ENCODE results near the gene SLC6A18. TPM values are rescaled to one million over a fixed set of nuclear protein-coding genes. Genes with fewer than 3 reads are reported as not detected.

Gene SLC6A18
- total RNA-seq, 2 donors from 2014 or later: not detected

GRCh38 chr5:1291611-1292080 lies 66.5 kb downstream of the SLC6A18 start:
- ATAC-seq: no peak

GRCh38 chr5:1292139-1292538 lies 67.0 kb downstream of the SLC6A18 start:
- intact Hi-C loops (cut with DNase I): no loop called here
- peaks cover 0 to 12% of the 10 kb centered on the region in 2 donors for H3K27me3 ChIP-seq
- H3K36me3 ChIP-seq (replicated peaks in 1 of 2; ENCODE audit: insufficient read depth in 1 of 2, low read depth in 2 of 2): no peaks in the 10 kb centered on the region
- TF ChIP-seq POLR2A (IDR thresholded peaks at IDR 0.05): no peak
- TF ChIP-seq CTCF (IDR thresholded peaks at IDR 0.05): no peak
- H3K9me3 ChIP-seq: no peaks in the 10 kb centered on the region
- peaks cover 10% of the 10 kb centered on the region for H3K4me1 ChIP-seq
- WGBS, 2 donors: 55 to 68% methylated on average over 6 of the region's 6 CpGs
- H3K27ac ChIP-seq: no peak overlapping the region
- no peak for ATAC-seq
- no peak for DNase-seq
- no peak overlapping the region for H3K4me3 ChIP-seq

More at GRCh38 chr5:1291611-1292080, 66.5 kb downstream of the SLC6A18 start:
- Histone ChIP-seq H3K4me1 (peaks cover 10% of the 10 kb centered on the region), H3K27ac (no peak overlapping the region), H3K4me3 (no peak overlapping the region), H3K36me3 (replicated peaks in 1 of 2; ENCODE audit: insufficient read depth in 1 of 2, low read depth in 2 of 2) (no peaks in the 10 kb centered on the region), H3K27me3 (peaks cover 0 to 12% of the 10 kb centered on the region in 2 donors), H3K9me3 (no peaks in the 10 kb centered on the region)
- TF ChIP-seq CTCF (IDR thresholded peaks at IDR 0.05) (no peak), POLR2A (IDR thresholded peaks at IDR 0.05) (no peak)
- no peak for DNase-seq
- intact Hi-C loops (cut with DNase I): no loop called here
- WGBS, 2 donors: 69 to 73% methylated on average over 23 to 24 of the region's 24 CpGs

DNA sequence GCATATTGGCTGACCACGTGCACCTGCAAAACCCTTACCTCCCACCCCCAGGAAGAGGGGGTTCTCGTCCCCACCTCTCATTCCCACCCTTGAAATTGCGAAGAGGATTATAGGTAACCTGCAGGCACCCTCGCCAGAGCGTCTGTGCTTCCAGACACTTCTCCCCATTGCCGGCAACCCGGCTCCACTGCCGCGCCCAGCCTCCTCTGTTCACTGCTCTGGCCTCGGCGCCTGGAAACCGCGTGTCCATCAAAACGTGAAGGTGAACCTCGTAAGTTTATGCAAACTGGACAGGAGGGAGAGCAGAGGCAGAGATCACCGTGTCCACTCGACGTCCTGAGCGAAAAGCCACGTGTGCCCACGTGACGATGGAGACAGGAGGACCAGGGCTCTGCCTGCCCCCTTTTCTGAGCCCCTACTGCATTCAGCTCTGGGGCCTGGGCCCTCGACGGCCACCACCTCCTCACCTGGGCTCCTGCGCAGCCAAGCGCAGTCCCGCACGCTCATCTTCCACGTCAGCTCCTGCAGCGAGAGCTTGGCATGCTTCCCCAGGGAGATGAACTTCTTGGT lies 67.8 kb downstream of the SLC6A18 start:
- 74 to 80% methylated on average over 29 to 30 of the region's 30 CpGs for WGBS, 2 donors

DNA sequence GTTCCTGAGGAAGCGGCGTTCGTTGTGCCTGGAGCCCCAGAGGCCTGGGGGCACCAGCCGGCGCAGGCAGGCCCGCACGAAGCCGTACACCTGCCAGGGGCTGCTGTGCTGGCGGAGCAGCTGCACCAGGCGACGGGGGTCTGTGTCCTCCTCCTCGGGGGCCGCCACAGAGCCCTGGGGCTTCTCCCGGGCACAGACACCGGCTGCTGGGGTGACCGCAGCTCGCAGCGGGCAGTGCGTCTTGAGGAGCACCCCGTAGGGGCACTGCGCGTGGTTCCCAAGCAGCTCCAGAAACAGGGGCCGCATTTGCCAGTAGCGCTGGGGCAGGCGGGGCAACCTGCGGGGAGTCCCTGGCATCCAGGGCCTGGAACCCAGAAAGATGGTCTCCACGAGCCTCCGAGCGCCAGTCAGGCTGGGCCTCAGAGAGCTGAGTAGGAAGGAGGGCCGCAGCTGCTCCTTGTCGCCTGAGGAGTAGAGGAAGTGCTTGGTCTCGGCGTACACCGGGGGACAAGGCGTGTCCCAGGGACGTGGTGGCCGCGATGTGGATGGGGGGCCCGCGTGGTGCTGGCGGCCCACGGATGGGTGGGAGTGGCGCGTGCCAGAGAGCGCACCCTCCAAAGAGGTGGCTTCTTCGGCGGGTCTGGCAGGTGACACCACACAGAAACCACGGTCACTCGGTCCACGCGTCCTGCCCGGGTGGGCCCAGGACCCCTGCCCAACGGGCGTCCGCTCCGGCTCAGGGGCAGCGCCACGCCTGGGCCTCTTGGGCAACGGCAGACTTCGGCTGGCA lies 68.4 kb downstream of the SLC6A18 start:
- intact Hi-C loops (cut with DNase I): no loop called here
- H3K4me1 ChIP-seq: peaks cover 10% of the 10 kb centered on the region
- ATAC-seq: no peak
- DNase-seq: no peak
- TF ChIP-seq CTCF (IDR thresholded peaks at IDR 0.05): no peak
- no peak for TF ChIP-seq POLR2A (IDR thresholded peaks at IDR 0.05)
- H3K4me3 ChIP-seq: no peak overlapping the region
- H3K36me3 ChIP-seq (replicated peaks in 1 of 2; ENCODE audit: insufficient read depth in 1 of 2, low read depth in 2 of 2): no peaks in the 10 kb centered on the region
- H3K9me3 ChIP-seq: no peaks in the 10 kb centered on the region
- peaks cover 0 to 12% of the 10 kb centered on the region in 2 donors for H3K27me3 ChIP-seq
- no peak overlapping the region for H3K27ac ChIP-seq
- WGBS, 2 donors: 87 to 88% methylated on average over 27 to 50 of the region's 60 CpGs

More for the DNA sequence above, 67.8 kb downstream of the SLC6A18 start:
- peaks cover 0 to 12% of the 10 kb centered on the region in 2 donors for H3K27me3 ChIP-seq
- peaks cover 10% of the 10 kb centered on the region for H3K4me1 ChIP-seq
- no peak overlapping the region for H3K27ac ChIP-seq
- intact Hi-C loops (cut with DNase I): no loop called here
- TF ChIP-seq CTCF (IDR thresholded peaks at IDR 0.05) (no peak), POLR2A (IDR thresholded peaks at IDR 0.05) (no peak)
- no peak for ATAC-seq
- no peaks in the 10 kb centered on the region for H3K36me3 ChIP-seq (replicated peaks in 1 of 2; ENCODE audit: insufficient read depth in 1 of 2, low read depth in 2 of 2)
- H3K4me3 ChIP-seq: no peak overlapping the region
- H3K9me3 ChIP-seq: no peaks in the 10 kb centered on the region
- DNase-seq: no peak
